K562 (cell line): ENCODE data around the gene PHC3. TPM values are rescaled to one million over a fixed set of nuclear protein-coding genes. Genes with fewer than 3 reads are reported as not detected.

Experiments
- ARID3A ChIP-seq: IDR thresholded peaks from 2 replicates; pipeline ENCODE4 v1.6.1; 2012; ENCODE audit warnings: low read depth, low read length, improper control_type of control experiment, borderline replicate concordance
- EP300 ChIP-seq: IDR thresholded peaks from 2 replicates; pipeline ENCODE4 v1.6.1; 2012; ENCODE audit warnings: low read length, improper control_type of control experiment
- ETS1 ChIP-seq: conservative IDR thresholded peaks from 2 replicates; pipeline ENCODE4 v1.6.1; 2011; ENCODE audit warnings: low read depth, mild to moderate bottlenecking, low read length; ENCODE audit not compliant: control insufficient read depth
- HCFC1 ChIP-seq: IDR thresholded peaks from 2 replicates; pipeline ENCODE4 v1.6.1; 2012; ENCODE audit warnings: low read depth, low read length, improper control_type of control experiment
- KLF1 ChIP-seq: fragments of 450-650 bp; IDR thresholded peaks from 2 replicates; pipeline ENCODE4 v1.6.1; 2016; ENCODE audit warnings: missing genetic modification characterization, missing compliant biosample characterization
- KLF6 ChIP-seq: fragments of 250-450 bp; sonication (Bioruptor Pico); IDR thresholded peaks from 2 replicates; pipeline ENCODE4 v1.4.0; 2020; ENCODE audit warnings: mild to moderate bottlenecking, moderate library complexity, borderline replicate concordance
- LCOR ChIP-seq: sonication (generic); formaldehyde crosslinking; IDR thresholded peaks from 2 replicates; pipeline ENCODE4 v1.8.0; 2022; ENCODE audit warnings: mild to moderate bottlenecking, missing genetic modification reagents
- MAFK ChIP-seq: IDR thresholded peaks from 2 replicates; pipeline ENCODE4 v1.6.1; 2011; ENCODE audit warnings: low read length, improper control_type of control experiment
- MEF2D ChIP-seq: conservative IDR thresholded peaks from 2 replicates; pipeline ENCODE4 v1.6.1; 2016; ENCODE audit warnings: low read depth, missing genetic modification characterization, missing compliant biosample characterization
- MYC ChIP-seq, 2 experiments: fragments of 250-450 bp in 1 of 2; sonication (Bioruptor Pico) in 1 of 2; IDR thresholded peaks; 2 replicates each; pipeline versions ENCODE4 v1.5.1 to v1.6.1; 2012 to 2021; ENCODE audit warnings: low read depth in 2 of 2, borderline replicate concordance in 1 of 2, improper control_type of control experiment in 1 of 2, low read length in 1 of 2, mild to moderate bottlenecking in 1 of 2, moderate library complexity in 1 of 2
- SAP30 ChIP-seq: fragments of 200-600 bp; sonication (generic); IDR thresholded peaks from 2 replicates; pipeline ENCODE4 v1.6.1; 2012; ENCODE audit warnings: borderline replicate concordance, low read depth, mild to moderate bottlenecking, moderate library complexity, low read length, control low read depth, inconsistent platforms; ENCODE audit not compliant: insufficient read depth, poor library complexity, severe bottlenecking
- STAG1 ChIP-seq: sonication (generic); formaldehyde crosslinking; IDR thresholded peaks from 2 replicates; pipeline ENCODE4 v1.5.0; 2020; ENCODE audit warnings: missing genetic modification reagents, borderline replicate concordance
- TRIM28 ChIP-seq: fragments of 450-650 bp; IDR thresholded peaks from 2 replicates; pipeline ENCODE4 v1.6.1; 2017
- UBTF ChIP-seq, 2 experiments: IDR thresholded peaks; 2 replicates each; pipeline ENCODE4 v1.6.1; 2012; ENCODE audit warnings: improper control_type of control experiment in 2 of 2, low read depth in 2 of 2, low read length in 2 of 2, borderline replicate concordance in 1 of 2
- VEZF1 ChIP-seq: fragments of 200-800 bp; sonication (Bioruptor generic); IDR thresholded peaks from 2 replicates; pipeline ENCODE4 v1.6.1; 2017; ENCODE audit warnings: missing genetic modification characterization, missing compliant biosample characterization
- ZNF197 ChIP-seq: fragments of 200-800 bp; sonication (Bioruptor generic); IDR thresholded peaks from 2 replicates; pipeline ENCODE4 v1.6.1; 2016; ENCODE audit warnings: low read depth, missing genetic modification characterization, missing compliant biosample characterization
- ZNF655 ChIP-seq: fragments of 250-450 bp; sonication (Bioruptor Pico); IDR thresholded peaks from 2 replicates; pipeline ENCODE4 v1.5.0; 2021
- polyA plus RNA-seq, 8 experiments: library from polyadenylated mRNA; depleted of rRNA in 4 of 8; stranded (reverse) in 5 of 8; unstranded in 3 of 8; fragments of >200 nt; fragmentation: Nextera tagmentation in 2 of 8; fragmentation: Illumina TruSeq in 1 of 8; extraction: Ambion mirVana in 2 of 8; extraction: Trizol in 1 of 8; gene quantifications; 2 replicates each; pipeline versions ENCODE4 v1.2.1 to v1.2.3, GENCODE V29; 2011 to 2014; ENCODE audit warnings: inconsistent platforms in 1 of 8, missing spikeins in 1 of 8
- total RNA-seq, 7 experiments: library from RNA; depleted of rRNA in 6 of 7; stranded (reverse); fragments of >200 nt in 6 of 7; fragmentation: Illumina TruSeq in 2 of 7; extraction: Trizol in 2 of 7; gene quantifications; 2 replicates each; pipeline versions ENCODE4 v1.2.1 to v1.2.3, GENCODE V29; 2011 to 2021; ENCODE audit warnings: low replicate concordance in 1 of 7

PHC3 gene
- total and polyA plus RNA-seq, 9 of the 15 experiments (the other 6 are each of a cell fraction or from before 2014, with no cell fraction given), result 3.1 to 21.6 (median 10.5) TPM

GRCh38 chr3:170221924-170222646 lies 40.6 kb upstream of the PHC3 start, which contains the start of gene PRKCI (continued):
- TF ChIP-seq SAP30 (no peak), ARID3A (peak; percentile 49; the same call in 1 of the 2 replicates), MYC (IDR thresholded peaks at IDR 0.05; ENCODE audit: low read depth, low read length) (no peak), MYC (CRISPR knock-in tag; IDR thresholded peaks at IDR 0.05; ENCODE audit: borderline replicate concordance, low read depth) (0 out of 2 replicates have a peak, but pooled peaks have one; percentile 38), STAG1 (CRISPR knock-in tag) (no peak), MEF2D (tag) (0 out of 2 replicates have a peak, but pooled peaks have one; percentile 32), MAFK (0 out of 2 replicates have a peak, but pooled peaks have one; percentile 21), ETS1 (peak; percentile 66; the same call in 1 of the 2 replicates), KLF1 (peak; percentile 100), ZNF655 (CRISPR knock-in tag) (no peak), VEZF1 (CRISPR knock-in tag) (peak; percentile 89), EP300 (no peak), HCFC1 (peak; percentile 89), TRIM28 (peak; percentile 77), UBTF (IDR thresholded peaks at IDR 0.05; ENCODE audit: borderline replicate concordance in 1 of 2, low read depth in 2 of 2, low read length in 2 of 2) (peak in 1 of 2 experiments; percentile 87; a peak in 1 of 4 replicates), ZNF197 (CRISPR knock-in tag) (peak; percentile 47; the same call in 1 of the 2 replicates), KLF6 (CRISPR knock-in tag) (0 out of 2 replicates have a peak, but pooled peaks have one; percentile 34), LCOR (0 out of 2 replicates have a peak, but pooled peaks have one; percentile 57)
